ENCODE data around the gene ADAP1. TPM values are rescaled to one million over a fixed set of nuclear protein-coding genes. Genes with fewer than 3 reads are reported as not detected.

The ADAP1 gene
- total RNA-seq, 4 donors from 2014 or later = 41.9 to 94.2 (median 78.3) TPM

DNA sequence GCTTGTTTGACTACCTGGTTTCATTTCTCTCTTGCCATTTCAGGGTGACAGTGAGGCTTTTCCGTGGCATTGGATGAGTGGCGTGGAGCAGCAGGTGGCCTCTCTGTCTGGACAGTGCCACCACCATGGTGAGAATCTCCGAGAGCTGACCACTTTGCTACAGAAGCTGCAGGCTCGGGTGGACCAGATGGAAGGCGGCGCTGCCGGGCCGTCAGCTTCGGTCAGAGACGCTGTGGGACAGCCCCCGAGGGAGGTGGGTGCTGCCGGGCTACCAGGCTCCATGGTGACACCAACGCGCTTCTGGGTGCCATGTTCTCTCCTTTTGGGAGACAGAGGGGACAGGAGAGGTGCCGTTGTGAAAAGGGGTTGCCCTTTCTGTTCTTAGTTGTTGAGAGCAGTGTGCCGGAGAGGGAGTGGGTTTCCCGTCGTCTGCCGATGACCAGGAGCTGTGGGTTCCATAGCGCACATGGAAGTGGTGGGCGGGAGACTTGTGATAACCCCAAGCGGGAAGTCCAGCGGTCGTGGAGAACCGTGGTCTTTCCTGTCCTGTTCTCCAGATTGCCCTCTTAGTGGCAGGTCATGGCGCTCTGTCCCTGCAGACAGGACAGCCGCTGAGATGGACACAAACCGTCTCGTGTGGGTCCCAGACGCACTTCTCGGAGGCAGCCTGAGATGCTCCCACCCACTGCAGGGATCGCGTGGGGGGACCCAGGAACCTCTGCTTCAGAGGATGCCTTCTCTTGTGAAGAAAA is 100.9 kb downstream of the ADAP1 start:
- Histone ChIP-seq H3K9me3 (no peaks in the 10 kb centered on the region), H3K4me1 (peaks cover 0 to 8% (median 5%) of the 10 kb centered on the region in 4 donors), H3K36me3 (peaks cover 64 to 98% (median 94%) of the 10 kb centered on the region in 4 donors), H3K27ac (replicated peaks in 1 of 4) (no peak overlapping the region), H3K27me3 (no peaks in the 10 kb centered on the region), H3K4me3 (no peak overlapping the region)
- intact Hi-C loops (cut with DNase I) = no loop called here
- TF ChIP-seq, protein P1, sequence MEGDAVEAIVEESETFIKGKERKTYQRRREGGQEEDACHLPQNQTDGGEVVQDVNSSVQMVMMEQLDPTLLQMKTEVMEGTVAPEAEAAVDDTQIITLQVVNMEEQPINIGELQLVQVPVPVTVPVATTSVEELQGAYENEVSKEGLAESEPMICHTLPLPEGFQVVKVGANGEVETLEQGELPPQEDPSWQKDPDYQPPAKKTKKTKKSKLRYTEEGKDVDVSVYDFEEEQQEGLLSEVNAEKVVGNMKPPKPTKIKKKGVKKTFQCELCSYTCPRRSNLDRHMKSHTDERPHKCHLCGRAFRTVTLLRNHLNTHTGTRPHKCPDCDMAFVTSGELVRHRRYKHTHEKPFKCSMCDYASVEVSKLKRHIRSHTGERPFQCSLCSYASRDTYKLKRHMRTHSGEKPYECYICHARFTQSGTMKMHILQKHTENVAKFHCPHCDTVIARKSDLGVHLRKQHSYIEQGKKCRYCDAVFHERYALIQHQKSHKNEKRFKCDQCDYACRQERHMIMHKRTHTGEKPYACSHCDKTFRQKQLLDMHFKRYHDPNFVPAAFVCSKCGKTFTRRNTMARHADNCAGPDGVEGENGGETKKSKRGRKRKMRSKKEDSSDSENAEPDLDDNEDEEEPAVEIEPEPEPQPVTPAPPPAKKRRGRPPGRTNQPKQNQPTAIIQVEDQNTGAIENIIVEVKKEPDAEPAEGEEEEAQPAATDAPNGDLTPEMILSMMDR (IDR thresholded peaks at IDR 0.05) = no peak
- TF ChIP-seq EP300 (IDR thresholded peaks at IDR 0.05) (no peak), POLR2A (IDR thresholded peaks at IDR 0.05; ENCODE audit: low read depth) (no peak), POLR2AphosphoS5 (IDR thresholded peaks at IDR 0.05) (no peak)
- no peak for DNase-seq (ENCODE audit: extremely low spot score)
- 90% methylated on average over 27 of the region's 33 CpGs for WGBS

DNA sequence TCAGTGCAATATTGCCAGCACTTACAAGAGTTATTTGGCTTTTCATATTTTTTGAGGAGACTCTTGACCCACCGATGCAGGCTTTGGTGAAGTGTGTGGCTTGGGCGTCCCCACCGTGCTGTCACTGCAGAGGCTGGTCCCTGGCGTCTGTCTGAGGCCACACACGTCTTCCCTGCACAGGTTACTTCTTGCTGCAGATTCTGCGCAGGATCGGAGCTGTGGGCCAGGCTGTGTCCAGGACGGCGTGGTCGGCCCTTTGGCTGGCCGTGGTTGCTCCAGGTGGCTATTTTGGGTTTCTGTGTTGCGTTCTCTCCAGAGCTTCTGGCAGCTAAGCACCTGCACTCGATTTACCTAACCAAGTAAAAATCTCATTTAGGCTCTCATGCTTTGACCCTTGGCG is 103.3 kb downstream of the ADAP1 start:
- Histone ChIP-seq H3K36me3 (peaks cover 47 to 82% (median 78%) of the 10 kb centered on the region in 4 donors), H3K4me1 (peaks cover 0 to 8% (median 2%) of the 10 kb centered on the region in 4 donors), H3K9me3 (no peaks in the 10 kb centered on the region), H3K27me3 (no peaks in the 10 kb centered on the region), H3K4me3 (no peak overlapping the region), H3K27ac (replicated peaks in 1 of 4) (no peak overlapping the region)
- intact Hi-C loops (cut with DNase I) = no loop called here
- DNase-seq (ENCODE audit: extremely low spot score) = no peak
- WGBS = 91% methylated on average over 14 of the region's 14 CpGs
- TF ChIP-seq POLR2A (IDR thresholded peaks at IDR 0.05; ENCODE audit: low read depth) (no peak), EP300 (IDR thresholded peaks at IDR 0.05) (no peak), POLR2AphosphoS5 (IDR thresholded peaks at IDR 0.05) (no peak)
- TF ChIP-seq, protein P1 (IDR thresholded peaks at IDR 0.05) = no peak

DNA sequence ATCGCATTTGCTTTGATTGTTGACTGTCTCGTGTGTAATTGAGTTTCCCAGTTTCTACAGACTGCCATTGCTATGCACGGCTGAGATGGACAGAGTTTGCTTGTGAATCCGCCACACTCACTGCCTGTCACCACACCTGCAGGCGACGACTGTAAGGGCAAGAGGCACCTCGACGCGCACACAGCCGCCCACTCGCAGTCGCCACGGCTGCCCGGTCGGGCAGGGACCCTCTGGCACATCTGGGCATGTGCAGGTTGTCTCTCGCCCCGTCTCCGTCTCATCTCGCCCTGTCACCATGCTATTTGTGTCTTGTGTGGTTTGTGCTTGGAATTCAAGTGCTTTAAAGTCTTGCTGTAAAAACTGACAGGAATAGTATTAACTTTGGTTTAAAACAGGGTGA is 104.7 kb downstream of the ADAP1 start:
- Histone ChIP-seq H3K36me3 (peaks cover 36 to 80% (median 73%) of the 10 kb centered on the region in 4 donors), H3K9me3 (no peaks in the 10 kb centered on the region), H3K27ac (replicated peaks in 1 of 4) (no peak overlapping the region), H3K27me3 (no peaks in the 10 kb centered on the region), H3K4me1 (peaks cover 0 to 15% (median 8%) of the 10 kb centered on the region in 4 donors), H3K4me3 (no peak overlapping the region)
- DNase-seq (ENCODE audit: extremely low spot score) = no peak
- 91% methylated on average over 18 of the region's 19 CpGs for WGBS
- TF ChIP-seq POLR2AphosphoS5 (IDR thresholded peaks at IDR 0.05) (no peak), EP300 (IDR thresholded peaks at IDR 0.05) (no peak), POLR2A (IDR thresholded peaks at IDR 0.05; ENCODE audit: low read depth) (no peak)
- TF ChIP-seq, protein P1 (IDR thresholded peaks at IDR 0.05) = no peak
- intact Hi-C loops (cut with DNase I) = no loop called here

DNA sequence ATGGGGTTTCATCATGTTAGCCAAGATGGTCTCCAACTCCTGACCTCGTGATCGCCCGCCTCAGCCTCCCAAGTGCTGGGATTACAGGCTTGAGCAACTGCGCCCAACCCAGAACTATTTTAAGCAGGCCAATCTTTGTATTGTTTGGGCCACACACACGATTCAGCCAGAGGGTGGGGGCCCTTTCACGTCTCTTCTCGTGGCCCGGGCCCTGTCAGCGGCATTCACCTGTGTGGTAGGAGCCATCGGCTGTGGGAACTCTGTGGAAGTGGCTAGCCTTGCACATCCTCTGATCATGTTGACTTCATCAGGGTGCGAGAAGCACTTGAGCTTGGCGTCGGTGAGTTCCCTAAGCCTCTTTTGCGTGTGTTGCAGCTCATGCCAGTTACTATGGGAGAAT is 105.3 kb downstream of the ADAP1 start:
- Histone ChIP-seq H3K27ac (replicated peaks in 1 of 4) (no peak overlapping the region), H3K4me3 (no peak overlapping the region), H3K27me3 (no peaks in the 10 kb centered on the region), H3K36me3 (peaks cover 36 to 80% (median 73%) of the 10 kb centered on the region in 4 donors), H3K9me3 (no peaks in the 10 kb centered on the region), H3K4me1 (peaks cover 0 to 18% (median 13%) of the 10 kb centered on the region in 4 donors)
- intact Hi-C loops (cut with DNase I) = no loop called here
- DNase-seq (ENCODE audit: extremely low spot score) = no peak
- 95% methylated on average over 10 of the region's 14 CpGs for WGBS
- TF ChIP-seq POLR2AphosphoS5 (IDR thresholded peaks at IDR 0.05) (no peak), POLR2A (IDR thresholded peaks at IDR 0.05; ENCODE audit: low read depth) (no peak), EP300 (IDR thresholded peaks at IDR 0.05) (no peak)
- TF ChIP-seq, protein P1 (IDR thresholded peaks at IDR 0.05) = no peak

Other genes with a start within 250 kb of the ADAP1 start
- gene DNAAF5, start 228.0 kb downstream of the ADAP1 start, total RNA-seq = 10 to 100 TPM; 21.2 to 32.7 (median 29.4) TPM
- 10 to 100 TPM; 15.4 to 46.9 (median 31.4) TPM for gene PRKAR1B, start 227.4 kb downstream of the ADAP1 start, total RNA-seq
- gene SUN1, start 122.2 kb downstream of the ADAP1 start, total RNA-seq = 100 to 1,000 TPM; 132 to 149 (median 147) TPM
- gene GET4, start 78.1 kb downstream of the ADAP1 start, total RNA-seq = 10 to 100 TPM; 24.7 to 41.3 (median 35.2) TPM
- 10 to 100 TPM in 2 of 4 donors, 1 to 10 TPM in 2; 6.3 to 13.3 (median 9.7) TPM for gene COX19, start 20.9 kb upstream of the ADAP1 start, total RNA-seq
- gene CYP2W1, start 28.5 kb upstream of the ADAP1 start, total RNA-seq = under 1 TPM in 2 of 4 donors, not detected in 2; 0.23 to 0.66 TPM
- 10 to 100 TPM; 12.5 to 30.8 (median 25.5) TPM for gene GPR146, start 89.9 kb upstream of the ADAP1 start, total RNA-seq
- gene GPER1, start 133.4 kb upstream of the ADAP1 start, total RNA-seq = 10 to 100 TPM in 2 of 4 donors, 1 to 10 TPM in 2; 4.6 to 19.9 (median 11.0) TPM
- 10 to 100 TPM; 24.3 to 27.5 (median 25.5) TPM for gene ZFAND2A, start 205.5 kb upstream of the ADAP1 start, total RNA-seq